GM21390 (cell line): ENCODE data around the gene NFE2L3.
"Not testable (repeated sequence)": the region's sequence is repeated elsewhere in the genome, so short reads cannot be mapped to it uniquely, and the experiment has no call there.

ENCODE experiments used
- ATAC-seq: cut with Tn5 transposase; IDR thresholded peaks from one replicate; pipeline ENCODE4 v1.9.1; 2021; ENCODE audit not compliant: unreplicated experiment

The NFE2L3 gene

DNA sequence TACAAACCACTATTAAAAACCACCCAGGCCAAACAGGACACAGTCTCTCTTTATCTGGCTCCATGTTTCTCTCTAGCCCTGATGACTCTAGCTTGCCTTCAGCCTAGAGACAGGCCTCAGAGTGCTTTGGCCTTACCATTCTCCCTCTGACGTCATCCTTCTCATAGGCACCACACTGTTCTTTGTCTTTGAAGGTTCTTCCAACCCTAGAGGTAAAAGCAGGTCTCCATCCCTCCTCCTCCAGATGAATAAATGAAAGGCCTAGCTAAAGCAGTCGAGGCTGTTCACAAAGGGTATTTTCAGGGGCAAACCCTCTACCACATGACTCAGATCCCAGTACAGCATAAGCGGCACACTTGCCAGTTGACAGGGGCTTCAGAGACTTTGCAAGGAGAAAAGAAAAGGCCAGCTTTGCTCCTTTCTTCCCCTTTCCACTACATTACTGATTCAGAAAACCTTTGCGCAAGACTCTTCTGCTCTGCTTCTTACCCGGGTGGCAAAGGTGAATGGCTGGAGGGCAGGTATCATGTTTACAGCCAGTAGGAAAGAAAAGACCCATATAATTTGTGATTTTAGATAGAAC, 14.8 kb downstream of the NFE2L3 start:
- ATAC-seq, result no peak

DNA sequence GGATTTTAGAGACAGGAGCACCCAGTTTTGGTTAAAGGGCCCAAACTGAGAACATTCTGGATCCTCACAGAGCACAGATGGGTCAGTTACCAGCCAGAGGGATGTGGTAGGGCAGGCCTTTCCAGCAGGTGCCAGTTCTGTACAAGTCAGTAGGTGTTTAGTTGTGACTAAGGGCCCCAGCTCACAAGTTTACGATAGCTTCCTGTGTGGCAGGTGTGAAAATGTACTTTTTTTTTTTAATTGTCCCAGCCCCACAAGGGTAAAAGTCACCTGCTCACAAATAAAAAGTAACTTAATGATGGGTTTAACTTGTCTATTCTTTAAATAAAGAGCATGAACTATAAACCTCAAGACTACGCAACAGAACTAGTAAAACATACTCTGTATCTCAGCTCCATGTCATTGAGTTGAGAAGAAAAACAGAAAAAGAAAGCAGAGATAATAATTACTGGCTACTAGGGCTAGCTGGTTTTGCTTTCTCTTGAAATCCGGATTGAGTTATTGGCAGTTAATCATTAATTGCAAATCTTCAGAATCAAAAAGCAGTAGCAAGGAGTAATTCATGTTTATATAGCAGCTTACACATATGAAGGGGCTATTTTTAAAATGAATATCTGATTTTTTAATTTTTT, 15.4 kb downstream of the NFE2L3 start:
- peak; percentile 88 for ATAC-seq

DNA sequence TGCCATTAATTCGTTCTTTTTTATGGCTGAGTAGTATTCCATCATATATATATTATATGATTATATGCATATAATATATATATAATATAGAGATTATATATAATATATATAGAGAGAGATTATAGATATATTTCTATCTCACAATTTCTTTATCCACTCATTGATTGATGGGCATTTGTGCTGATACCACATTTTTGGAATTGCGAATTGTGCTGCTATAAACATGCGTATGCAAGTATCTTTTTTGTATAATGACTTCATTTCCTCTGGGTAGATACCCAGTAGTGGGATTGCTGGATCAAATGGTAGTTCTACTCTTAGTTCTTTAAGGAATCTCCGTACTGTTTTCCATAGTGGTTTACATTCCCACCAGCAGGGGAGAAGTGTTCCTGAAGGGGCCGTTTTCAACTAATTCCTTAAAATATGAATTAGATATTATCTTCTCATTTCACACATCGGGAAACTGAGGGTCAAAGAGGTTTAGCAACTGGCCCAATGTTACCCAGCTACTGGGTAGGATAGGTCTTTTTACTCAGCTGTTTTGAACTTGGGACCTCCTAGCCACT, 16.5 kb downstream of the NFE2L3 start:
- no peak for ATAC-seq

DNA sequence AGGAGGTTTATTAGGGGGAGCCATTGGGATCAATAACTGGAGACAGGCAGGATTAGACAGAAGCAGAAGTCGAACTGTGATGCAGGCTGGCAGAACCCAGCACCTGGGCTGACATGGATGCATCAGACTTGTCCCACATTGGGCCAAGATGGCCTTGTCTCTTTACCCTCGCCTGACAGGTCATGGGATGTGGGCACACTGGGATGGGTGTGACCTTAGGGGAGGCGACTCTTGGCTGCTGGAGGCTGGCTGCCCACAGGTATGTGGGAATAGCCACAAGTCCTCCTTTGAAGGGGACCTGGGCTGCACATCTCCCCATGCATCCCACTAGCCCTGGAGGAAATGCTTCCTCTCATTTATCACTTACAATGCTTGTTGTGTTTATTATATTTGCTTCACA, 17.3 kb downstream of the NFE2L3 start:
- no peak for ATAC-seq

DNA sequence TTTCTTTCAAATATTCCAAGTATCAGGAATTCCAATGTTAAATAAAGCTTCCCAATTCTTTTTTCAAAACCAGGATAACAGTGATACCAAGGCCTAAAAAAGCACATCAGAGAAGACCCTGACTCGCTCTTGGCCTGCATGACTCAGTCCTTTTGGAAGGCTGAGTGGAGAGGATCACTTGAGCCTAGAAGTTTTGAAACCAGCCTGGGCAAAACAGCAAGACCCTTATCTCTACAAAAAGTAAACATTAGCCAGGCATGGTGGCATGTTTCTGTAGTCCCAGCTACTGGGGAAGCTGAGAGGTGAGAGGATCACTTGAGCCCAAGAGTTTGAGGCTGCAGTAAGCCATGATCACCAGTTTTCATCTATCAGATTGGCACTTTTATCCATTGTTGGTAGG, 18.7 kb downstream of the NFE2L3 start:
- no peak for ATAC-seq

DNA sequence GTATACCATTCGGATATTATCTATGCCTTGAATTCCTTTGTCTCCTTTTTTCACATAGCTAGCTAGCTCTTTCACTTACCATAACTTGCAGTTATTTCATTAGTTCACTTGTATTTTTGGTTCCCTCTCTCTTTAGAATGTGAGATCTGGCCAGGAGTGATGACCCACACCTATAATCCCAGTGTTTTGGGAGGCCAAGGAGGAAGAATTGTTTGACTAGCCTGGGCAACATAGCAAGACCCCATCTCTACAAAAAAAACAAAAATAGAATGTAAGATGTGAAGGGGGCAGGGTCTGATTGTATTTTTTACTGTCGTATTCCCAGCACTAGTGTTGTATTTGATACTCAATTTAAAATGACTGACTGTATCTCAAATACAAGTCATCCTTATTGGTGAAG, 19.6 kb downstream of the NFE2L3 start:
- ATAC-seq, result no peak

DNA sequence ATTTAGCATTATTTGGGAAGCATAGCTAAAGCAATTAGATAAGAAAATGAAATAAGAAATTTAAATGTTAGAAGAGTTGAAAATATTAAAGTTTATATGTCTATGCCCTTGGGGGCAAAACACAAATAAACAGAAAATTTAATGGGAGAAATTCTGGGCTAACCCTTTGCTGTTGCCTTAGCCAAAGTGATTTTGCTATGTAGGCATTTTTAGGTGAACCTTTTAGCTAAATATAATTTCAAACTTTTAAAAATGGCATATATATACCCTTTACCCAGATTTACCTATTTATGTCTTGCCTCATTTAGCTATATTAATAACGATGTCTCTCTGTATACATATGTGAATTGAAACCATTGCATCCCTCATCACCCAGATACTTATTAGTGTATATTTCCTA, 20.1 kb downstream of the NFE2L3 start:
- no peak for ATAC-seq

DNA sequence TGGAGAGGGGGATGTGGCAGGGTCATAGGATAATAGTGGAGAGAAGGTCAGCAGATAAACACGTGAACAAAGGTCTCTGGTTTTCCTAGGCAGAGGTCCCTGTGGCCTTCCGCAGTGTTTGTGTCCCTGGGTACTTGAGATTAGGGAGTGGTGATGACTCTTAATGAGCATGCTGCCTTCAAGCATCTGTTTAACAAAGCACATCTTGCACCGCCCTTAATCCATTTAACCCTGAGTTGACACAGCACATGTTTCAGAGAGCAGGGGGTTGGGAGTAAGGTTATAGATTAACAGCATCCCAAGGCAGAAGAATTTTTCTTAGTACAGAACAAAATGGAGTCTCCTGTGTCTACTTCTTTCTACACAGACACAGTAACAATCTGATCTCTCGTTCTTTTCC, 23.9 kb downstream of the NFE2L3 start:
- not testable (repeated sequence) for ATAC-seq

DNA sequence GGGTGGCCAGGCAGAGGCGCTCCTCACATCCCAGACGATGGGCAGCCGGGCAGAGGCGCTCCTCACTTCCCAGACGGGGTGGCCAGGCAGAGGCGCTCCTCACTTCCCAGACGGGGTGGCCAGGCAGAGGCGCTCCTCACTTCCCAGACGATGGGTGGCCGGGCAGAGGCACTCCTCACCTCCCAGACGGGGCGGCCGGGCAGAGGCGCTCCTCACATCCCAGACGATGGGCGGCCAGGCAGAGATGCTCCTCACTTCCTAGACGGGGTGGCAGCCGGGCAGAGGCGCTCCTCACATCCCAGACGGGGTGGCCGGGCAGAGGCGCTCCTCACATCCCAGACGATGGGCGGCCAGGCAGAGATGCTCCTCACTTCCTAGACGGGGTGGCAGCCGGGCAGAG, 24.7 kb downstream of the NFE2L3 start:
- not testable (repeated sequence) for ATAC-seq

DNA sequence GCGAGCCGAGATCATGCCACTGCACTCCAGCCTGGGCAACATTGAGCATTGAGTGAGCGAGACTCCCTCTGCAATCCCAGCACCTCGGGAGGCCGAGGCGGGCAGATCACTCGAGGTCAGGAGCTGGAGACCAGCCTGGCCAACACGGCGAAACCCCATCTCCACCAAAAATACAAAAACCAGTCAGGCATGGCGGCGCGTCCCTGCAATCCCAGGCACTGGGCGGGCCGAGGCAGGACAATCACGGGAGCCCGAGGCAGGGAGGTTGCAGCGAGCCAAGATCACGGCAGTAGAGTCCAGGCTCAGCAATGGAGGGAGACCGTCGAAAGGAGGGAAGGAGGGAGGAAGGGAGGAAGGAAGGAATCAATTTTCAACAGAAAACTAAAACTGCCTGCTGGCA, 25.3 kb downstream of the NFE2L3 start:
- ATAC-seq, result not testable (repeated sequence)

DNA sequence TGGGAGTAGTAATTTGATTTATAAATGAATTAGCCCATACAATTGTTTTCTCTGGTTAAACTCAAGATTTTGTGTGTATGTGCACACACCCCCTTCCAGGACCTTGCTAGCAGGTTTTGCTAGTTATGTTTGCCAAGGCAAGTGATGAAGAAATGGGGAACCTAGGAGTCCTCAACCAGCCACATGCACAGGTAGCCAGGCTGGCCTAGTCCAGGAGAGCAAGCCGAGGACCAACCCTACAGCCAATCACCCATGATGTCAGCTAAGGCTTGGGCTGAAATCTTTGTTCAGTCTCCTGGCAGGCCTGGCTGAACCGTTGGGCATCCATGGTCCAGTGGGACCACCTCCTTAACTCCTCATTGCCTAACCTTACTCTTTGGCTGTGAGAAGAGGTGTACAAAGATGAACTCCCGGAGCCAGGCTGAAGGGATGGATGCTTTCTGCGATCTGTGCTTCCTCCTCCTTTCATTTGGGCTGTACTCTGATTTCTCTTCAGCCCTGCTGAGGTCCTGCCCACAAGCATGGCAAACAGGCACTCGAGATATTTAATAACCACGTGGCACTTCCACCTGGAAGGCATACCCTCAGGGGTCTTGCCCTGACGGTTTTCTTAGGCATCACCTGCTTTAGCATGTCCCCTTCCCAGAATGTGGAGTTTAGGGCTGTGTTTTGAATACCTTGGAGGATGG, 26.4 kb downstream of the NFE2L3 start:
- ATAC-seq, result no peak

DNA sequence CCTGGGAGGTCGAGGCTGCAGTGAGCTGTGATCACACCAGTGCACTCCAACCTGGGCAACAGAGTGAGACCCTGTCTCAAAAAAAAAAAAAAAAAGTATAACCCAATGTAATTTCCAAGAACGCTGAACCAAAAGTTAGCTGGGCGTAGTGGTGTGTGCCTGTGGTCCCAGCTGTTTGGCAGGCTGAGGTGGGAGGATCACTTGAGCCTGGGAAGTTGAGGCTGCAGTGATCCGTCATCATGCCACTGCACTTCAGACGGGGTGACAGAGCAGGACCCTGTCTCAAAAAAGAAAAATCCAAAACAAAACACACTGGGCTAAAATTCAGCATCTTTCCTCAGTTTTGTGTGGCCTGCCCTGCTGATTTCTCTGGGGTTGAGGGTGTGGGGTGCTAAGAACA, 27.4 kb downstream of the NFE2L3 start:
- ATAC-seq, result no peak

DNA sequence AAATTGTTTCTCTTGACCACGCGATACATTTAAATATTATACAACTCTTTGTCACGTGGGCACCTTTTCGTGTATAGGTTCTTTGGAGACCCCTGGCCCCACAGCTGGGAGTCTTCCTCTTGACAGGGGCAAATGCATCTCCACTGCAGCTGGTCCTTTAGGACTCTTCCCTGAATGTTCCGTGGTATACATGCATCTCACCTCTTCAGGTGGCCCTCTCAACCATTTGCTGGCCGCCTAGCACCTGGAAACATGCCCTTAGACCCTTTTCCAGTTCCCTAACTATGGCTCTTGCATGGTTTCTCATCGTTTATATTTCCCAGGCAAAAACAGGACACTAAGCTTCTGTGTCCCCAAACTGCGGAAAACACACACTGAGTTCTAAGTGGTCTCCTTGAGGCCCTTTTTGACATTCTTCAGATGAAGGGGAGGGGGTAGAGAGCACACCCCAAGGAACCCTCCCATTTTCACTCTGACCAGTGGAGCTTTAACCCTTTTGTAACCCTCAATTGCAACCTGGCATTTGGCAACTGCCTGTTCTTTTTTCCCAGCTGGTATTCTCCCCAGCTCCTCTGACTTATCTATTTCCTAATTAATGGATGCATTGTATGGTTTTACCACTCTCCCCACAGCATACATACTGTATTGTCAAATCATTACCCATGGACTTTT, 28.0 kb downstream of the NFE2L3 start:
- ATAC-seq, result no peak

DNA sequence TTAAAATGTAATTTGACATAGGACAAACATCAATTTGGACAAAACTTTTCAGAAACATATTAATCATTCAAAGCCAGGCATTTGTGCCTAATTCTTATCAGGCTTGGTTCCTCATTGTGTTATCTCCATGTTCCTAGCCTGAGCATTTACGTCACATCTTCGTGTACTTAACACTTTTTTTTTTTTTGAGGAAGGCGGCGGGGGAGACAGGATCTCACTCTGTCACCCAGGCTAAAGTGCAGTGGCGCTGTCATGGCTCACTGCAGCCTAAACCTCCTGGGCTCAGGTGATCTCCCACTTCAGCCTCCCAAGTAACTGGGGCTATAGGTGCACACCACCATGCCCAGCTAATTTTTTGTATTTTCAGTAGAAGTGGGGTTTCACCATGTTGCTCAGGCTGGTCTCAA, 28.8 kb downstream of the NFE2L3 start:
- ATAC-seq, result no peak

DNA sequence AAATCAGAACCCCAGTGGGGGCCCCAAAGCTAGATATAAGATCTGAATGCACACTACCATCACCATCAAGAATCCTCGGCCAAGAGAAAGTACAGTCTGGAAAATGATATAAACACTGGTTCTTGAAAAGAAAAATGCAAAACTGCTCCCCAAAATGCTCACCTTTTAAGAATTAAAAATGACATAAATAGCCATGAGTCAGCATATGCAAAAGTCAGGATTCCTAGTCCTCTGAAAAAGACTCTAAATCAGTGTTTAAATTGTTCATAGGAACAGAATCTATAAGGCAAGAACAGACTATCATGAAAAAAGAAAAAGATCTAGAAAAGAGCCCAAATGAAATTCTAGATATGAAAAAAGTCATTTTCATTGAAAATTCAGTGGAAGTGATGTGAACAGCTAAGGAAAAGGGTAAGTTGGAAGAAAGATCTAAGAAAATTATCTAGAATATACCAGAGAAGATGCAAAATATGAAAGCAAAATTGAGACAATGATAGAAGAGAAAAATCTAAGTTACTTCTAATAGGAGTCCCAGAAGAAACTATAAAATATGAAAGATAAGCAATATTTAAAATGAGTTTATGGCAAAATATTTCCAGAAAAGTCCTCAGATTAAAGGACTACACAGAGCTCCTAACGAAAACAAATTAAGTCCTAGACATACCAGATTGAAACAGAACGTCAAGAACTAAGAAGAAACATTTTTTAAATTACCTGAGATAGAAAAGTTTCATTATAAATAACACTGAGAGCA, 29.7 kb downstream of the NFE2L3 start:
- ATAC-seq, result no peak

DNA sequence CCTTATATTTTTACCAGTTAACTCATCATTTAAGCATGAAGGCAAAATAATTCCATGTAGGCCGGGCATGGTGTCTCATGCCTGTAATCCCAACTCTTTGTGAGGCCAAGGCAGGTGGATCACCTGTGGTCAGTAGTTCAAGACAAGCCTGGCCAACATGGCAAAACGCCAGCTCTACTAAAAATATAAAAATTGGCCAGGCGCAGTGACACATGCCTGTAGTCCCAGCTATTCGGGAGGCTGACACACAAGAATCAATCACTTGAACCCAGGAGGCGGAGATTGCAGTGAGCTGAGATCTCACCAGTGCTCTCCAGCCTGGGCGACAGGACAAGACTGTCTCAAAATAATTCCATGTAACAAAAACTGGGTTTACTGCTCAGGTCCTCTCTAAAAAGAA, 30.3 kb downstream of the NFE2L3 start:
- ATAC-seq, result no peak

DNA sequence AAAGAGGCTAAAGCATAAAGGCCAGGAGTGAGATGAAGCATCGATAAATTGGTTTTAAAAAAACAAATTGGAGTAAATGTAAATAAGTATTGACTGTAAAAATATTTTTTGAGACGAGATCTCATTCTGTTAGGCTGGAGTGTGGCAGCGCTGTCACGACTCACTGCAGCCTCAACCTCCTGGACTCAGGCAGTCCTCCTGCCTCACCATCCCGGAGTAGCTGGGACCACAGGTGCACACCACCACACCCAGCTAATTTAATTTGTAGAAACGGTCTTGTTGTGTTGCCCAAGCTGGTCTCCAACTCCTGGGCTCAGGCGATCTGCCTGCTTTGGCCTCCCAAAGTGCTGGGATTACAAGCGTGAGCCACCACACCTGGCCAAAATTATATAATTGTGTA, 30.7 kb downstream of the NFE2L3 start:
- ATAC-seq, result no peak

DNA sequence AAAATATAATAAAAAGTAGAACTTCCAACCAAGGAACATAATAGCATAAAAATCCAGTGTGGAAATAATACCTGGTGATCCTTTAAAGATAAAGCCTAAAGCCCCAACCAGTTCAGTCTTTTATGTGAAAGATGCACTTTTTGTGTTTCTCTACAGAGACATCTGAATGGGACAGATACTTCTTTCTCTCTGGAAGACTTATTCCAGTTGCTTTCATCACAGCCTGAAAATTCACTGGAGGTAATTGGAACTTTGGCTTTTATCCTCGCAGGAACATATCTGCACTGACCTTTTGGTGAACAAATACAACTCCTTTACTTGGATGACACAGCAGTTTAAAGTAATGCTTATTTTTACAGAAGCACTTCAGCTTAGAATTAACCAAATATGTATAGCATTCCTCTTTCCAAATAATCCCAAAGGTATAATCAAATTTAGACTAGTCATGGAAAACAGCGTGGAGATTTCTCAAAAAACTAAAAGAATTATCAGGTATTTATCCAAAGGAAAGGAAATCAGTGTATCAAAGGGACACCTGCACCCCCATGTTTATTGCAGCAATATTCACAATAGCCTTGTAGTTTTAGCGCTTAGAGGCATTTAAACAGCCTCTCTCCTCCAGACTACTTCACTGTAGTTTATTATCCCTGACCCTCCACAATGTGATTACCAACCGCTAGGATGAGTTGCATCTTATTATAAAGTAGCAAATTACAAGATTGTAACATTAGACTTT, 31.7 kb downstream of the NFE2L3 start:
- ATAC-seq, result no peak

DNA sequence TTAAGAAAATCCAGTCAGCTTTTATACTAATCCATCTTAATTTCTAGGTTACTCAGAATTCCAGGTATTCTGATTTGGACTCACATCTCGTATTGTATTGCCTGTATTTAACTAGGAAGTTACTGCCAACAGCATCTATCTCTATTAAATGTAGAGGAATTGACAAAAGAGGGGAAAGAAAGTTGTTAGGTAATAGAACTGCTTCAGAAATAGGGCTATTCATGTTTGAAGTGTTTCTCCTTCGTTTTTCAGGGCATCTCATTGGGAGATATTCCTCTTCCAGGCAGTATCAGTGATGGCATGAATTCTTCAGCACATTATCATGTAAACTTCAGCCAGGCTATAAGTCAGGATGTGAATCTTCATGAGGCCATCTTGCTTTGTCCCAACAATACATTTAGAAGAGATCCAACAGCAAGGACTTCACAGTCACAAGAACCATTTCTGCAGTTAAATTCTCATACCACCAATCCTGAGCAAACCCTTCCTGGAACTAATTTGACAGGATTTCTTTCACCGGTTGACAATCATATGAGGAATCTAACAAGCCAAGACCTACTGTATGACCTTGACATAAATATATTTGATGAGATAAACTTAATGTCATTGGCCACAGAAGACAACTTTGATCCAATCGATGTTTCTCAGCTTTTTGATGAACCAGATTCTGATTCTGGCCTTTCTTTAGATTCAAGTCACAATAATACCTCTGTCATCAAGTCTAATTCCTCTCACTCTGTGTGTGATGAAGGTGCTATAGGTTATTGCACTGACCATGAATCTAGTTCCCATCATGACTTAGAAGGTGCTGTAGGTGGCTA, 32.5 kb downstream of the NFE2L3 start:
- not testable (repeated sequence) for ATAC-seq
